ENCODE results near the gene CTNNA3. TPM values are rescaled to one million over a fixed set of nuclear protein-coding genes. Genes with fewer than 3 reads are reported as not detected.

The CTNNA3 gene
- total RNA-seq, 1 experiment from 2014 or later = 0.02 TPM

- intact Hi-C loops (cut with micrococcal nuclease) = no loop called here
- no TSS peak for BruUV-seq (replicated peaks)
Observed at GRCh38 chr10:67665491-67665890, 30.5 kb downstream of the CTNNA3 start.

GRCh38 chr10:67664942-67665341 is 31.1 kb downstream of the CTNNA3 start:
- TF ChIP-seq, protein P1, sequence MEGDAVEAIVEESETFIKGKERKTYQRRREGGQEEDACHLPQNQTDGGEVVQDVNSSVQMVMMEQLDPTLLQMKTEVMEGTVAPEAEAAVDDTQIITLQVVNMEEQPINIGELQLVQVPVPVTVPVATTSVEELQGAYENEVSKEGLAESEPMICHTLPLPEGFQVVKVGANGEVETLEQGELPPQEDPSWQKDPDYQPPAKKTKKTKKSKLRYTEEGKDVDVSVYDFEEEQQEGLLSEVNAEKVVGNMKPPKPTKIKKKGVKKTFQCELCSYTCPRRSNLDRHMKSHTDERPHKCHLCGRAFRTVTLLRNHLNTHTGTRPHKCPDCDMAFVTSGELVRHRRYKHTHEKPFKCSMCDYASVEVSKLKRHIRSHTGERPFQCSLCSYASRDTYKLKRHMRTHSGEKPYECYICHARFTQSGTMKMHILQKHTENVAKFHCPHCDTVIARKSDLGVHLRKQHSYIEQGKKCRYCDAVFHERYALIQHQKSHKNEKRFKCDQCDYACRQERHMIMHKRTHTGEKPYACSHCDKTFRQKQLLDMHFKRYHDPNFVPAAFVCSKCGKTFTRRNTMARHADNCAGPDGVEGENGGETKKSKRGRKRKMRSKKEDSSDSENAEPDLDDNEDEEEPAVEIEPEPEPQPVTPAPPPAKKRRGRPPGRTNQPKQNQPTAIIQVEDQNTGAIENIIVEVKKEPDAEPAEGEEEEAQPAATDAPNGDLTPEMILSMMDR (IDR thresholded peaks at IDR 0.05; ENCODE audit: unreplicated experiment) = no peak
- Mint-ChIP-seq H3K27ac (ENCODE audit: low read depth, unreplicated experiment) (no peak overlapping the region), H3K9me3 (ENCODE audit: unreplicated experiment) (no peaks in the 10 kb centered on the region), H3K36me3 (ENCODE audit: insufficient read depth, unreplicated experiment) (no peaks in the 10 kb centered on the region), H3K27me3 (ENCODE audit: insufficient read depth, unreplicated experiment) (peaks cover 33% of the 10 kb centered on the region), H3K4me3 (ENCODE audit: unreplicated experiment) (no peak overlapping the region), H3K4me1 (ENCODE audit: insufficient read depth, unreplicated experiment) (no peaks in the 10 kb centered on the region)
- POLR2A ChIA-PET = interaction anchor here (1.0 kb wide), 1 partner anchor 9 kb away, joined by 4 read pairs; no protein-coding TSS in a partner anchor
- CTCF ChIA-PET = interaction anchor here (6.7 kb wide), 1 partner anchor 114 kb away, joined by 59 read pairs; no protein-coding TSS in a partner anchor
- no peak for DNase-seq (ENCODE audit: unreplicated experiment)
- BruUV-seq (replicated peaks) = no TSS peak
- intact Hi-C loops (cut with micrococcal nuclease) = no loop called here

More at GRCh38 chr10:67665491-67665890, 30.5 kb downstream of the CTNNA3 start:
- peak; percentile 36 for DNase-seq (ENCODE audit: unreplicated experiment)
- Mint-ChIP-seq H3K27me3 (ENCODE audit: insufficient read depth, unreplicated experiment) (peaks cover 28% of the 10 kb centered on the region), H3K4me1 (ENCODE audit: insufficient read depth, unreplicated experiment) (no peaks in the 10 kb centered on the region), H3K27ac (ENCODE audit: low read depth, unreplicated experiment) (no peak overlapping the region), H3K4me3 (ENCODE audit: unreplicated experiment) (no peak overlapping the region), H3K36me3 (ENCODE audit: insufficient read depth, unreplicated experiment) (no peaks in the 10 kb centered on the region), H3K9me3 (ENCODE audit: unreplicated experiment) (no peaks in the 10 kb centered on the region)
- CTCF ChIA-PET = interaction anchor here (1.1 to 6.7 kb wide), 2 partner anchors 33 to 114 kb away, joined by 4 to 59 read pairs; no protein-coding TSS in a partner anchor
- POLR2A ChIA-PET = interaction anchor here (1.0 to 1.1 kb wide), 2 partner anchors 10 to 104 kb away, joined by 3 to 4 read pairs; no protein-coding TSS in a partner anchor
- TF ChIP-seq, protein P1 (IDR thresholded peaks at IDR 0.05; ENCODE audit: unreplicated experiment) = no peak

- Mint-ChIP-seq H3K9me3 (ENCODE audit: unreplicated experiment) (no peaks in the 10 kb centered on the region), H3K36me3 (ENCODE audit: insufficient read depth, unreplicated experiment) (no peaks in the 10 kb centered on the region), H3K27ac (ENCODE audit: low read depth, unreplicated experiment) (no peak overlapping the region), H3K4me1 (ENCODE audit: insufficient read depth, unreplicated experiment) (no peaks in the 10 kb centered on the region), H3K27me3 (ENCODE audit: insufficient read depth, unreplicated experiment) (peaks cover 44% of the 10 kb centered on the region), H3K4me3 (ENCODE audit: unreplicated experiment) (no peak overlapping the region)
- ChIA-PET POLR2A (no interaction called here), CTCF (interaction anchor here (0.6 to 6.7 kb wide), 3 partner anchors 34 to 351 kb away, joined by 3 to 59 read pairs (median 5); no protein-coding TSS in a partner anchor)
- TF ChIP-seq, protein P1 (IDR thresholded peaks at IDR 0.05; ENCODE audit: unreplicated experiment) = no peak
- intact Hi-C loops (cut with micrococcal nuclease) = no loop called here
- DNase-seq (ENCODE audit: unreplicated experiment) = no peak
- no TSS peak for BruUV-seq (replicated peaks)
Observed at GRCh38 chr10:67663449-67664087, 32.4 kb downstream of the CTNNA3 start.

DNA sequence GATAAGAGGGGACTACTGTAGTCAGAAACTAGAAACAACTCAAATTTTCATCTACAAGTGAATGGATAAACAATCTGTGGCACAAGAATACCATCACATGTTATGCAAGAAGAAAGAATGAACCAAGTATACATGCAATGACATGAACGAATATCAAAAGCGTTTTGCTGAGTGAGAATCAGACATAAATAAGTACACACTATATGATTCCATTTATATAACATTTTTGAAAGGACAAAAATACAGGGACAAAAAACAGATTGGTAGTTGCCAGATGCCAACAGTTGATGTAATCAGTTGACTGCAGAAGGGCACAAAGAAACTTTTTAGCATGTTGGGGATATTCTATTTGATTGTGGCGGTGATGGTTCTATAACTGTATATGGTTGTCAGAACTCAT is 33.6 kb downstream of the CTNNA3 start:
- POLR2A ChIA-PET = no interaction called here
- no peak for DNase-seq (ENCODE audit: unreplicated experiment)
- CTCF ChIA-PET = interaction anchor here (1.0 to 6.7 kb wide), 2 partner anchors 35 to 117 kb away, joined by 3 to 59 read pairs; no protein-coding TSS in a partner anchor
- intact Hi-C loops (cut with micrococcal nuclease) = no loop called here
- H3K27ac Mint-ChIP-seq (ENCODE audit: low read depth, unreplicated experiment) = no peak overlapping the region
- no peaks in the 10 kb centered on the region for H3K9me3 Mint-ChIP-seq (ENCODE audit: unreplicated experiment)
- BruUV-seq (replicated peaks) = no TSS peak
- H3K36me3 Mint-ChIP-seq (ENCODE audit: insufficient read depth, unreplicated experiment) = no peaks in the 10 kb centered on the region
- no peaks in the 10 kb centered on the region for H3K4me1 Mint-ChIP-seq (ENCODE audit: insufficient read depth, unreplicated experiment)
- H3K4me3 Mint-ChIP-seq (ENCODE audit: unreplicated experiment) = no peak overlapping the region
- TF ChIP-seq, protein P1 (IDR thresholded peaks at IDR 0.05; ENCODE audit: unreplicated experiment) = no peak
- H3K27me3 Mint-ChIP-seq (ENCODE audit: insufficient read depth, unreplicated experiment) = peaks cover 55% of the 10 kb centered on the region
